Erythroblast (primary cell): ENCODE data around the gene TBC1D1.

ENCODE experiments used
- DNase-seq, 2 experiments: peaks; one replicate each; lab custom pipeline; 2025; lab: John Stamatoyannopoulos, UW
- GATA1 ChIP-seq: IDR thresholded peaks from 2 replicates; pipeline ENCODE4 v1.6.1; 2011; ENCODE audit warnings: low read depth, mild to moderate bottlenecking, control low read depth, low read length, moderate library complexity
- POLR2A ChIP-seq: IDR thresholded peaks from 2 replicates; pipeline ENCODE4 v1.6.1; 2011; ENCODE audit warnings: mild to moderate bottlenecking, low read length

TBC1D1 gene

GRCh38 chr4:38102957-38103588 lies 212.2 kb downstream of the TBC1D1 start:
- no peak for TF ChIP-seq POLR2A
- no peak for TF ChIP-seq GATA1
- no peak for DNase-seq

GRCh38 chr4:38105475-38106220 lies 214.8 kb downstream of the TBC1D1 start:
- DNase-seq, result no peak
- TF ChIP-seq GATA1, result no peak
- no peak for TF ChIP-seq POLR2A

- TF ChIP-seq GATA1 (no peak), POLR2A (no peak)
- DNase-seq, result no peak
These were observed 215.4 kb downstream of the TBC1D1 start for GRCh38 chr4:38106311-38106710.

GRCh38 chr4:38106886-38107514 lies 216.1 kb downstream of the TBC1D1 start:
- TF ChIP-seq GATA1, result no peak
- no peak for TF ChIP-seq POLR2A
- DNase-seq, result no peak

- DNase-seq, result no peak
- TF ChIP-seq POLR2A, result no peak
- TF ChIP-seq GATA1, result no peak
These were observed 216.9 kb downstream of the TBC1D1 start for GRCh38 chr4:38107818-38108217.

GRCh38 chr4:38109370-38109769 lies 218.5 kb downstream of the TBC1D1 start:
- no peak for TF ChIP-seq POLR2A
- TF ChIP-seq GATA1, result no peak
- no peak for DNase-seq

GRCh38 chr4:38109896-38110295 lies 219.0 kb downstream of the TBC1D1 start:
- no peak for TF ChIP-seq GATA1
- TF ChIP-seq POLR2A, result no peak
- DNase-seq, result no peak

- no peak for TF ChIP-seq POLR2A
- no peak for TF ChIP-seq GATA1
- DNase-seq, result no peak
These were observed 220.1 kb downstream of the TBC1D1 start for GRCh38 chr4:38111024-38111423.

- TF ChIP-seq POLR2A (no peak), GATA1 (no peak)
- no peak for DNase-seq
These were observed 220.8 kb downstream of the TBC1D1 start for GRCh38 chr4:38111717-38112116.

GRCh38 chr4:38113132-38113531 lies 222.2 kb downstream of the TBC1D1 start:
- TF ChIP-seq POLR2A (no peak), GATA1 (no peak)
- no peak for DNase-seq

GRCh38 chr4:38113551-38113950 lies 222.7 kb downstream of the TBC1D1 start:
- TF ChIP-seq POLR2A (no peak), GATA1 (no peak)
- DNase-seq, result no peak

GRCh38 chr4:38114386-38115150 lies 223.7 kb downstream of the TBC1D1 start:
- no peak for TF ChIP-seq GATA1
- TF ChIP-seq POLR2A, result no peak
- DNase-seq, result no peak

GRCh38 chr4:38115601-38116000 lies 224.7 kb downstream of the TBC1D1 start:
- TF ChIP-seq POLR2A (no peak), GATA1 (no peak)
- no peak for DNase-seq

GRCh38 chr4:38117591-38117990 lies 226.7 kb downstream of the TBC1D1 start:
- DNase-seq, result no peak
- TF ChIP-seq GATA1, result no peak
- no peak for TF ChIP-seq POLR2A
